ENCODE results near the gene IZUMO2. TPM values are rescaled to one million over a fixed set of nuclear protein-coding genes. Genes with fewer than 3 reads are reported as not detected.

Gene IZUMO2
- polyA plus RNA-seq, 1 donor (not counting 4 experiments of a cell fraction or from before 2014, with no cell fraction given) = not detected

GRCh38 chr19:50192463-50193211, 29.6 kb upstream of the IZUMO2 start:
- Histone ChIP-seq H3K9me1 (ENCODE audit: control insufficient read depth, extremely low read depth, insufficient read depth, low read length) (no peaks in the 10 kb centered on the region), H2AFZ (ENCODE audit: control insufficient read depth, low read length) (no peak overlapping the region), H3K4me2 (ENCODE audit: control insufficient read depth, extremely low read depth, insufficient read depth, low read depth, low read length) (no peak overlapping the region), H3K9ac (ENCODE audit: control insufficient read depth, extremely low read depth, insufficient read depth, low read length) (no peak overlapping the region), H3K4me1 (ENCODE audit: control insufficient read depth, extremely low read depth, insufficient read depth, low read length) (no peaks in the 10 kb centered on the region), H3K9me3 (ENCODE audit: control insufficient read depth, low read depth, low read length) (peaks cover 3% of the 10 kb centered on the region), H3K27ac (ENCODE audit: control insufficient read depth, insufficient read depth, low read length) (no peak overlapping the region), H4K20me1 (ENCODE audit: control insufficient read depth, extremely low read depth, insufficient read depth, low read length) (no peaks in the 10 kb centered on the region), H3K79me2 (ENCODE audit: control insufficient read depth, insufficient read depth, low read length) (no peaks in the 10 kb centered on the region), H3K27me3 (ENCODE audit: control insufficient read depth, extremely low read depth, insufficient read depth, low read length) (no peaks in the 10 kb centered on the region), H3K4me3 (ENCODE audit: control insufficient read depth in 2 of 3, extremely low read depth in 1 of 3, insufficient read depth in 2 of 3, low read depth in 1 of 3, low read length in 3 of 3) (no peak overlapping the region), H3K36me3 (ENCODE audit: control insufficient read depth in 2 of 2, extremely low read depth in 1 of 2, insufficient read depth in 2 of 2, low read length in 2 of 2) (no peaks in the 10 kb centered on the region)
- dilution Hi-C loops (cut with MboI; ENCODE audit: extremely low pct_ligation_motif_present, low sequenced_read_pairs) = no loop called here
- DNase-seq (ENCODE audit: low read depth, low spot score) (no peak), FAIRE-seq (no peak)
- TF ChIP-seq EZH2 (IDR thresholded peaks at IDR 0.05; ENCODE audit: low read length) (no peak), CTCF (optimal IDR thresholded peaks at IDR 0.05 in 1 of 3, IDR thresholded peaks at IDR 0.05 in 1 of 3, conservative IDR thresholded peaks at IDR 0.05 in 1 of 3; ENCODE audit: extremely low read depth in 1 of 3, insufficient read depth in 2 of 3, low read length in 3 of 3) (no peak)

- FAIRE-seq = no peak
- DNase-seq (ENCODE audit: low read depth, low spot score) = no peak
- no peak for TF ChIP-seq CTCF (optimal IDR thresholded peaks at IDR 0.05 in 1 of 3, IDR thresholded peaks at IDR 0.05 in 1 of 3, conservative IDR thresholded peaks at IDR 0.05 in 1 of 3; ENCODE audit: extremely low read depth in 1 of 3, insufficient read depth in 2 of 3, low read length in 3 of 3)
- TF ChIP-seq EZH2 (IDR thresholded peaks at IDR 0.05; ENCODE audit: low read length) = no peak
- no peaks in the 10 kb centered on the region for H3K9me1 ChIP-seq (ENCODE audit: control insufficient read depth, extremely low read depth, insufficient read depth, low read length)
- H3K36me3 ChIP-seq (ENCODE audit: control insufficient read depth in 2 of 2, extremely low read depth in 1 of 2, insufficient read depth in 2 of 2, low read length in 2 of 2) = no peaks in the 10 kb centered on the region
- H3K27ac ChIP-seq (ENCODE audit: control insufficient read depth, insufficient read depth, low read length) = no peak overlapping the region
- no peaks in the 10 kb centered on the region for H3K4me1 ChIP-seq (ENCODE audit: control insufficient read depth, extremely low read depth, insufficient read depth, low read length)
- H3K4me3 ChIP-seq (ENCODE audit: control insufficient read depth in 2 of 3, extremely low read depth in 1 of 3, insufficient read depth in 2 of 3, low read depth in 1 of 3, low read length in 3 of 3) = no peak overlapping the region
- no peaks in the 10 kb centered on the region for H3K79me2 ChIP-seq (ENCODE audit: control insufficient read depth, insufficient read depth, low read length)
- no peaks in the 10 kb centered on the region for H3K27me3 ChIP-seq (ENCODE audit: control insufficient read depth, extremely low read depth, insufficient read depth, low read length)
- H4K20me1 ChIP-seq (ENCODE audit: control insufficient read depth, extremely low read depth, insufficient read depth, low read length) = no peaks in the 10 kb centered on the region
- peaks cover 3% of the 10 kb centered on the region for H3K9me3 ChIP-seq (ENCODE audit: control insufficient read depth, low read depth, low read length)
- no peak overlapping the region for H3K9ac ChIP-seq (ENCODE audit: control insufficient read depth, extremely low read depth, insufficient read depth, low read length)
- no peak overlapping the region for H3K4me2 ChIP-seq (ENCODE audit: control insufficient read depth, extremely low read depth, insufficient read depth, low read depth, low read length)
- no peak overlapping the region for H2AFZ ChIP-seq (ENCODE audit: control insufficient read depth, low read length)
- dilution Hi-C loops (cut with MboI; ENCODE audit: extremely low pct_ligation_motif_present, low sequenced_read_pairs) = no loop called here
Observed at GRCh38 chr19:50191216-50191615, 28.1 kb upstream of the IZUMO2 start.

Data from keratinocyte (primary cell).